Measurements from ENCODE around the gene SMG7.
A peak's percentile ranks its signal among the peaks of the same experiment; 100 is the strongest.
"Not testable (repeated sequence)": the region's sequence is repeated elsewhere in the genome, so short reads cannot be mapped to it uniquely, and the experiment has no call there.

Gene SMG7, protein sequence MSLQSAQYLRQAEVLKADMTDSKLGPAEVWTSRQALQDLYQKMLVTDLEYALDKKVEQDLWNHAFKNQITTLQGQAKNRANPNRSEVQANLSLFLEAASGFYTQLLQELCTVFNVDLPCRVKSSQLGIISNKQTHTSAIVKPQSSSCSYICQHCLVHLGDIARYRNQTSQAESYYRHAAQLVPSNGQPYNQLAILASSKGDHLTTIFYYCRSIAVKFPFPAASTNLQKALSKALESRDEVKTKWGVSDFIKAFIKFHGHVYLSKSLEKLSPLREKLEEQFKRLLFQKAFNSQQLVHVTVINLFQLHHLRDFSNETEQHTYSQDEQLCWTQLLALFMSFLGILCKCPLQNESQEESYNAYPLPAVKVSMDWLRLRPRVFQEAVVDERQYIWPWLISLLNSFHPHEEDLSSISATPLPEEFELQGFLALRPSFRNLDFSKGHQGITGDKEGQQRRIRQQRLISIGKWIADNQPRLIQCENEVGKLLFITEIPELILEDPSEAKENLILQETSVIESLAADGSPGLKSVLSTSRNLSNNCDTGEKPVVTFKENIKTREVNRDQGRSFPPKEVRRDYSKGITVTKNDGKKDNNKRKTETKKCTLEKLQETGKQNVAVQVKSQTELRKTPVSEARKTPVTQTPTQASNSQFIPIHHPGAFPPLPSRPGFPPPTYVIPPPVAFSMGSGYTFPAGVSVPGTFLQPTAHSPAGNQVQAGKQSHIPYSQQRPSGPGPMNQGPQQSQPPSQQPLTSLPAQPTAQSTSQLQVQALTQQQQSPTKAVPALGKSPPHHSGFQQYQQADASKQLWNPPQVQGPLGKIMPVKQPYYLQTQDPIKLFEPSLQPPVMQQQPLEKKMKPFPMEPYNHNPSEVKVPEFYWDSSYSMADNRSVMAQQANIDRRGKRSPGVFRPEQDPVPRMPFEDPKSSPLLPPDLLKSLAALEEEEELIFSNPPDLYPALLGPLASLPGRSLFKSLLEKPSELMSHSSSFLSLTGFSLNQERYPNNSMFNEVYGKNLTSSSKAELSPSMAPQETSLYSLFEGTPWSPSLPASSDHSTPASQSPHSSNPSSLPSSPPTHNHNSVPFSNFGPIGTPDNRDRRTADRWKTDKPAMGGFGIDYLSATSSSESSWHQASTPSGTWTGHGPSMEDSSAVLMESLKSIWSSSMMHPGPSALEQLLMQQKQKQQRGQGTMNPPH

DNA sequence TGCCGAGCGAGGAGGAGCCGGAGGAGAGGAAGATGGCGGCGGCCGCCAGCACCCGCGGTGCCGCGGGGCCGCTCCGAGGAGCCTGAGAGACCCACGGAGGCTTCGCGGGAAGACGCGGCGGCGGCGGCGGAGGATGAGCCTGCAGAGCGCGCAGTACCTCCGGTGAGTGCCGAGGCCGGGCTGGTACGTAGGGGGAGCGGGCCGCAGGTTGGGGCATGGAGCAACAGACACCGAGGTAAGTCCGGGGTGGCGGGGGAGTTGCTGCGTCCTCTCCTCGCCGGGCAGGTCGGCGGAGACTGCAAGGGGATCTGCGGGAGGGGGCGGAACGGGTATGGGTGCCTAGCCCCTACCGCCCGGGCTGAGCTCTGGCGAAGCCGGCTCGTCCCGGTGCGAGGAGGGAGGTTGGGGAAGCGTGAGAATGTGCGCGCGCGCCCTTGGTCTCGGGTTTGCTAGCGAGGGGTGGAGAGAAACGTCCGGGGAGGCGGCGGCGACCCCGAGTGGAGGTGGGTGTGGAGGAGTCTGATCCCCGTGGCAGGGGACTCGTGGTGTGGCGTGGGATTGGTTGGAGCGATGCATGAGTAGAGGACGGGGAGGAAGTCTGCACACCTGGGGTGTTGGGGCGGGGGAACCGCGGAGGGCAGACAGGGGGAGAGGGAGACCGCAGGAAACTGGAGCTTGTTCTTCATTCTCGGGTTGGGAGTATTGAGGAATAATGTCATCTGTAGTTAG is at the start of gene SMG7:
SMG7 (plus strand) TSS at position 12 of the 729 bp plus-strand sequence; CDS start at position 134, 122 bp downstream.
- DNase-seq = peak; percentile 39 to 55

DNA sequence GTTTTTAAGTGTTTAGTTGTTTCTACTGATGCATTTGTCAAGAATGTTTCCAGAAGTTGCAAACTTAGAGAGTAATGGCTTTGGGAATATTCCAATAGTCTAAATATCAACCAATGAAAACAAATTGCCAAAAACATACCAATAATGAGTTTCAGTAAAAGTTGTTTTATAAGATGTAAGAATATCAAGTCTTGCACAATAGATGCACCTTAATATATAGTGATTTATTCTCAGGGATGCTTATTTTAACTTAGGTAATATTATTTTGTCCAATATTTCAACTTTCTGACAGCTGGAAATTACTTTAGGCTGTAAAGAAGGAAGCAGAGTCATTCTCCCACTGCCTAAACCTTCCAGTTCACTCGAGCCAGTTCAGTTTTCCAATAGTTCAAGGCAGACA is 48.8 kb upstream of the SMG7 start:
- no peak for DNase-seq

DNA sequence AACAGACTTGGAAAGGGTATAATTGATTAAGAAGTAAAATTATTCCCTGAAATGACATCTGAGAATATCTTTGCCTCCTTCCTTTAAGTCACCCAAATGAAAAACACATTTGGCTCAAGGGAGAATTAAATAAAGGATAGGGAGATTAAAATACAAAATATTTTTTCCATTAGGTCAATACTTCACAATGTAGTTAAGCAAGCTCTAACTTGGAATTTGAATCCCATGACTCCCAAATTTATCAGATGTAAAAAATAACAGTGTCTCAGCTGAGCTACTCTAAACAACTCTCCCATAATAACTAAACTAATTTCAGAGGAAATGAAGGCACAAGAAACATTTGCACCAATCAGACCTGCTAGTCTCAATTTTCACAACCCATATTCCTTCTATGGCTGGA is 47.6 kb upstream of the SMG7 start:
- DNase-seq = no peak

DNA sequence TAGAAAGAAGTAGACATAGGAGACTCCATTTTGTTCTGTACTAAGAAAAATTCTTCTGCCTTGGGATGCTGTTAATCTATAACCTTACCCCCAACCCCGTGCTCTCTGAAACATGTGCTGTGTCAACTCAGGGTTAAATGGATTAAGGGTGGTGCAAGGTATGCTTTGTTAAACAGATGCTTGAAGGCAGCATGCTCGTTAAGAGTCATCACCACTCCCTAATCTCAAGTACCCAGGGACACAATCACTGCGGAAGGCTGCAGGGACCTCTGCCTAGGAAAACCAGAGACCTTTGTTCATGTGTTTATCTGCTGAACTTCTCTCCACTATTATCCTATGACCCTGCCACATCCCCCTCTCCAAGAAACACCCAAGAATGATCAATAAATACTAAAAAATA is 44.7 kb upstream of the SMG7 start:
- not testable (repeated sequence) for DNase-seq

DNA sequence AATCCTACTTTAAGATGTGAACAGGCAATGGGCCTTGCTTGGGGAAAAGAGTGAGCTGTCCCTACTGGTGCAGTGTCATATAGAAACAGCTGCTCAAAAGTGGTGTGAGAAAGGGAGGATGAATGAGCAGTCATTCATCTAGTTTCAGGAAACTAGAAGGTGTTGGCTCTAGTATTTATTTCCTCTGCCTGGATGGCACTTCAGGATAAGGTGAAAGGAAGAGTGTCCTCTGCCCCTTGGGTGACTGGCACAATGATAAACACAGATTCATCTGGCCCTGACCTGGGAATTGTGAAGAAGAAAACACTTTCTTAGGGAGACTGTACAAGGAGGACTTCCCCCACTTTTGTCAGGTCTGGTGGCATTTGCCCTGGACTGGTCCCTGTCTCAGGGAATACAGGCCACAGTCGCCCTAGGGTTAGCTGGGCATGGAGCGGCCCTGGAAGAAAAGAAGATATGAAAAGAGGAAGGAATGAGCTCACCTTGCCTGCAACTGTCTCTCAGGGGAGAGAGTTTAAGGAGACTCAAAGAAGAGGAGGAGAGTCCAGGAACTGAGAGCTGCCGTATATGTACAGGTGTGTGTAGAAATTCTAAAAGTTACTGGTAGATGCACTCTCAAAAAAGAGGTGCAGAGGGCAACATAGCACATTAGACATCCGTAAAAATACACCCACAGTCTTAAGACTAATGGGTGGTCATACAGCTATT is 40.3 kb upstream of the SMG7 start:
- no peak for DNase-seq

DNA sequence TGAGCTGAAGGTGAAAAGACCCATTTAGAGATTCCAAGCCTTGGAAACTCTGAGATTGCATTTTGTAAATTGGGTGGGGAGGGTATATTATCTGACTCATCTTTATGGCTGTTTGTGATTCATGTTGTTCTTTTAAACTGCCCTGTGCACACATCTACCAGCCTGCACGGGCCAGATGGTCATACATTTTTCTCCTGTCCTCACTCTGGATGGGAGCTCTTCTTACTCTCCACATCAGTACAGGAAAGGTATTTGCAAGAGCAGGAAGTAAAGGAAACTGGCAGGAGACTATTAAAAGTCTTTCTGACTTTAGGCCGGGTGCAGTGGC is 39.8 kb upstream of the SMG7 start:
- DNase-seq = no peak

DNA sequence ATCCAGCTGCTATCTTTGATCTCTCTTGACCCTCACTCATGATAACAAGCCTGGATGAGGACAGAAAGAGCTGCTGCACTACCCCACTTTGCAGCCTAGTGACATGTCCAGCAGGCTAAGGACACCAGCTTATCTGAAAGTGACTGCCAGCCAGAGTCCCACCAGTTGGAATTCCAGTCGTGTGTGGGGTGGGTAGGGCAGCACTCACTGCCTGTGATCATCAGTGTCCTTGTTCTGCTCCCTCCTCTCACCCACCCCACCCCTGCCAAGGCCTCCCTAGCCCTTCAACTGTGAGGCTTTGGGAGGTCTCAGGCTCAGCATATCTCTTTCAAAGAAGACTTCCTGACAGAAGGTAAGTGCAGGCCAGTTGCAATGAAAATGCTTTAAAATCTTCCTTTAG is 38.6 kb upstream of the SMG7 start:
- no peak for DNase-seq

DNA sequence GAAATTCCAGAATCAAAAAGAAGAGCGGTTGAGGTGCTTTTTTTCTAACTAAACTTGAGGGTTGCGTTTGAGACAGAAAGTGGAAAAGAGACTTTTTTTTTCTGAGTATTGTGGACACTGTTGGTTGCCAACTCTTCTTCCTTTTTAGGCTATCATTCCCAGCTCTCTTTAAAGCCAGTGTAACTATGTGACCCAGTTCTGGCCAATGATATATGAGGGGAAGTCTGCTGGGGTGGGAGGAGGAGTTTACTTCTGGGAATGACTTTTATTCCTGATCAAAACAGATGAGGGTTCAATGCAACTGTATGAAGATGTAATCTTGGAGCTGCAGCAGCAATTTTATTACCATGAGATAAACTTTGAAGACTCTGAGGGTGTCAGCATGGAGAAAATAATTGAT is 36.8 kb upstream of the SMG7 start:
- no peak for DNase-seq

DNA sequence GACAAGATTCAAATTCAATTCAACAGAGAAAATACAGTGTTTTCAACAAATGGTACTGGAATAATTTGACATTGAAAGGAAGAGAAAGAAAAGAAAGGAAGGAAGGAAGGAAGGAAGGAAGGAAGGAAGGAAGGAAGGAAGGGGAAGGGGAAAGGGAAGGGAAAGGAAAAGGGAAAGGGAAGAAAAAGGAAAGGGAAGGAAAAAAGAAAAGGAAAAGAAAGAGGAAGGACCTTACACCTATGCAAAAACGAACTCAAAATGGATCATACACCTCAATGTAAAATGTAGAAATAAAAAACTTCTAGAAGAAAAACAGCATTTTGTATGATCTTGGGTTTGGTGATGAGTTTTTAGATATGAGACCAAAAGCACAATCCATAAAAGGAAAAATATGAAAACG is 34.2 kb upstream of the SMG7 start:
- no peak for DNase-seq

DNA sequence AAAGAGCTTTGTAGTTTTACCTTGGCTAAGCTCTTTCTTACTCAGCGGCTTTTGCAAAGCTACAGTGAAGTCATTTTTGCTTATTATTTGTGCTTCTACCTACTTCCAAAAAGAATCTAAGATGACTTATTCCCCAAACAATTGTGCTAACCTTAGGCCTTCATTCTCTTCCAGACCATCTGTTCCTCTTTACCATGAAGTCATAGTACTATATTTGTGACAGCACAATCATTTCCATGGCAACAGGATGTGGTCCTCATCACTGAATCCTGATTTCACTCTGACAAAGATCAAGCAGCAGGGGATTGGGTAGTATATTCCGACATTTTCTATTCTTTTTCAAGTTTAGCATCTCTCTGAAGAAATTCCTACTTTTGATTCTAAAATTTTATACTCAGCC is 29.3 kb upstream of the SMG7 start:
- no peak for DNase-seq

DNA sequence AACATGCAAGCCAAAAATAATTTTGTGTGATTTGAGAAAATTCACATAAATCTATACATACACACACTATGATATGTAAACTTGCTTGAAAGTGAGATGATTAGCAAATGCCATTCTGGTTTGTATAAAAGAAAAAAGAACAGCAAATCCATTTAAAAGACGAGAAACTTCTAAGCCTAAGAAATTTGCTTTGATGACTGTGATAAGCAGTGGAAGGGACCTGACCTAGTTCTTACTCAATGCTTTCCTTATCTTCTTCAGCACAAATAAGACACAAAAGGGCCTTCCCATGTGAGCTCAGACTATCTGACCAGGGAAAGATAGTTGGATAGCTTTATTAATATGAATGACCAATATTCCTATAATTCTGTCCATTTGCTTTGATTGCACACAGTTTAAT is 28.8 kb upstream of the SMG7 start:
- no peak for DNase-seq

DNA sequence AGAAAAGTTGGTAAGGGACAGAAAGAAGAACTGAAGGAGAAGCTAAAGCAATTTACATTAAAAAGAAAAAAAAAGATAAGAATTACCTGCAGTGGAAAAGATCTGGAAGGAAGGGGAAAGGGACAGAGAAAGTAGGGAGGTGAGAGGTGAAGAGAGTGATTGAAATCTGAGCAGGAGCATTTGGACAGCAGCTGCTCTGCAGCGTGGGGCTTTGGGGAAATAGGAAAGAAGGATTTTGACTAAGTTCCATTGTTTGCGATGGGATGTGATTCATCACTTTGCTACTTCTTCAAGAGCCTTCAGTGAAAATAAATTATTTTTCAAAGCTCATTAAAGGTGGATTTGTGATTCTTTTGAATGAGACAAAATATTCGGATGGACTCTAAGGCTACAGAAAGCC is 28.1 kb upstream of the SMG7 start:
- DNase-seq = no peak

DNA sequence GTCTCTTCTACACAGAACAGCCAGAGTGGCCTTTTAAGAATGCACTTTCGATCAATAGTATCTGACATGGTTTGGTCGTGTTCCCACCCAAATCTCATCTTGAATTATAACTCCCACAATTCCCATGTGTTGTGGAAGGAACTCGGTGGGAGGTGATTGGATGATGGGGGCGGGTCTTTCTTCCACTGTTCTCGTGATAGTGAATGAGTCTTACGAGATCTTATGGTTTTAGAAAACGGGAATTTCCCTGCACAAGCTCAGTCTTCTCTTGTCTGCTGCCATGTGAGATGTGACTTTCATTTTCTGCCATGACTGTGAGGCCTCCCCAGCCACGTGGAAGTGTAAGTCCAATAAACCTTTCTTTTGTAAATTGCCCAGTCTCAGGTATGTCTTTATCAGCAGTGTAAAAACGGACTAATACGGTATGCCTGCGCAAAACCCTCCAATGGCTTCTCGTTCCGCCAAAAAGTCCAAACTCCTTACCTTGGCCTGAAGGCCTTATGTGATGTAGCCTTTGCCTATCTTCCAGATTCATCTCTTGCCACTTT is 23.0 kb upstream of the SMG7 start:
- no peak for DNase-seq

DNA sequence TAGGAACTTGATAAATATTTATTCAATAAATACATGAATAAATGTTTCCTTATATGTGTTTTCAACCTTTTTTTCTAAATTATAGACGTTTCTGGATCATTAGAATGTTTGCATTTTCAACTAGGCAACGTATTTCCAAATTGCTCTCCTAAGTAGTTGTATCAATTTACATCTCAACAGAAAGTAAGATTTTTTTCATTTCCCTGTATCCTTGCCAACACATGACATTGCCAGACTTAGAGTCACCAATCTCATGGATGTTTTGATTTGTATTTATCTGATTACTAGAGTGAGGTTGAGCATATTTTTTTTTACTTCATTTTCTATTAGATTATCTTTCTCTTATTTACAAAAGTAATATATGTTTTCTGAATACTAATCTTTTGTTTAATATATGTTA is 22.2 kb upstream of the SMG7 start:
- no peak for DNase-seq

DNA sequence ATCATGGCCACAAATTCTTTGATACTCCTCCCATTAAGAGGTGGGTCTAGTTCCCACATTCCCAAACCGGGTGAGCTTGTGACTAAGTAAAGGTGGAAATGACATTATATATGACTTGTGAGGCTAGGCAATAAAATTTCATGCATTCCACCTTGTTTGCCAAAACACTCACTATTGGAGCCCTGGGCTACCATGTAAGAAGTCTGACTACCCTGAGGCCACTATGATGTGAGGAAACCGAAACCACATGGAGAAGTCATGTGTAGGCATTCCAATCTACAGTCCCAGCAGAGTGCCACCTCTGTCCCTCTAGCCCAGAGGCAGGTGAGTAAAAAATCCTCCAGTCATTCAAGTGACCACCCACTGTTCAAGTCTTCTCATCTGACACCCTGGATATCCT is 17.9 kb upstream of the SMG7 start:
- no peak for DNase-seq

DNA sequence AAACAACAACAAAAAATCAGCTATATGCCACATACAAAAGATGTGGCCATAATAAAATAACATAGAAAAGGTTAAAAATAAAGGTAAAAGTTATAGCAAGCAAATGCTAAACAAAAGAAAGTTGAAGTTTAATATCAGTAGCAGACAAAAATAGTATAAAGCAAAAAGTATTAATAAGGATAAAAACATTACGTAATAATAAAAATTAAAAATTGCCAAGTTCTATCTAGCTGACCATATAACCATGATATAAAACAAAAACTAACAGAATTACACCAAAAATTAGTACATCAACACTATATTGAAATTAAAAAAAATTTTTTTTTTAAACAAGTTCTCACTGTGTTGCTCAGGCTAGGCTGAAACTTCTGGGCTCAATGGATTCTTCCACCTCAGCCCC is 15.5 kb upstream of the SMG7 start:
- no peak for DNase-seq

DNA sequence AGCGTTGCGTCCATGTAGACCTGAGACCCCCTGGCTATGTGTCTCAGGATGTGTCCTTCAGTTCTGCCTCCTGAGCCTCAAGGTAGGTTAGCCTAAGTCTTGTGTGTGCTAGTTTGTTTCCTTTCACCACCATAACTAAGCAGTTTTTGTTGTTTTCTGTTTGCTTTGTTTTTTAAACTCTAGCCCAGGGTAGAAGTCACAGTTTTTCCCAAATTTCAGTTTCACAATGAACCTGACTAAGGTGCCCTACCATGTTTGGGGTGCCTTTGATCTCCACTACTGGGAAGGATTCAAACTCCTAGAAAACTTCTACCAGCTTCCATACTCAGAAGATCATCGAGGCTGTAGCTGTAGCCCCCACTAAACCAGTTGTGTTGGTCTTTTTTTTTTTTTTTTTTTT is 14.8 kb upstream of the SMG7 start:
- no peak for DNase-seq

DNA sequence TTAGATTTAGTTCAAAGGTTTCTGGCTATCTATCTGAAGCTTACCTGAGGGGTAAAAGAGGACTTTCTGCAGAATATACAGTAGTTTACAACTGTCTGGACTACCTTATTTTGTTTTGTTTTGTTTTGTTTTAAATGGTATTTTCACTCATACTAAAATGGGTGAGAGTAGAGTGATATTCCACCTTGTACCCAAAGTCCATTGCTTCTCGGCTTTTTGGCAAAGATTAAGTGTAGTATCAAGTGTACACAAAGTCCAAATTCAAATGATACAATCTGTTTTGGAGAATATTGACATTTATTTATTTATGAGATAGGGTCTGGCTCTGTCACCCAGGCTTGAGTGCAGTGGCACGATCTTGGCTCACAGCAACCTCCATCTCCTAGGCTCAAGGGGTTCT is 11.7 kb upstream of the SMG7 start:
- no peak for DNase-seq

DNA sequence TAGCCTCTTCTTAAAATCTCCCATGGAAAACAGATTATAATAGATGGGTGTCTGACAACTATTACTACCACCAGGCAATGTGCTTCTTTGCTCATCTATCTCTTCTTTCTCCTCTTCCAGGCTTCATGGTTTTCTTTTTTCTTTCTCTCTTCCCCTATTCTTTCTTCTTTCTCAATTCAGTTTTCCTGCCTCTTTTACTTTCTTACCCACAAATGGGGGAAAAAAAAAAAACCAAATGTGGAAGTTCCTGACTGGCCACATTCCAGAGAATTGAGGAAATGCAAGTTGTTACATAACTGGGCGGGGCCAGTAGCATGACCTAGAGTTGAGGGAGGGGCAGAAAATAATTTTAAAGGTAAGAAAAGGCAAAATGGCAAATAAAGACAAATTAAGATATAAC is 10.9 kb upstream of the SMG7 start:
- peak in 1 of 2 donors; percentile 38 for DNase-seq

DNA sequence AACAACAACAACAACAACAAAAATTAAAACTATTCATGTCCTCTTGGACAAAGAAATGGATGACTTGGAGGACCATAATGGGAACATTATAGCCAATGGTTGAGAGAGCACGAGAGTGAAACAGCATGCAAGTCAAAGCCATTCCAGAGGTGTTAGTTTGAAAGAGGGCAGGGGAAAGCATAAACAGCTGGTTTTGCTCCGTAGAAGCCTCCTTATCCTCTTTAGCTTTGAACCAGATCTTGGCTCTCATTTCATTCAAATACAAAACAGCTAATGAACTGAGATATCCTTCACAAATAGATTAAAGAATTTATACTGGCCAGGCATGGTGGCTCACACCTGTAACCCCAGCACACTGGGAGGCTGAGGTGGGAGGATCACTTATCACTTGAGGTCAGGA is 8.7 kb upstream of the SMG7 start:
- no peak for DNase-seq

DNA sequence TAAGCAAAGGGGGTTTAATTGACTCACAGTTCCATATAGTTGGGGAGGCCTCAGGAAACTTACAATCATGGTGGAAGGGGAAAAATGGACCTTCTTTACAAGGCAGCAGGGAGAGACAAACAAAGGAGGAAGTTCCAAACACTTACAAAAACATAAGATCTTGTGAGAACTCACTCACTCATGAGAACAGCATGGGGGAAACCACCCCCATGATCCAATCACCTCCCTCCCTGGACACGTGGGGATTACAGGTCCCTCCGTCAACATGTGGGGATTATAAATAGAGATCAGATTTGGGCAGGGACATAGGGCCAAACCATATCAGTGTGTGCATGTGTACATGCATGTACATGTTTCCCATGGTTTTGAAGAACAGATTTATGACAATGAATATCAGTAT is 5.5 kb upstream of the SMG7 start:
- peak in 1 of 2 donors; percentile 35 for DNase-seq

DNA sequence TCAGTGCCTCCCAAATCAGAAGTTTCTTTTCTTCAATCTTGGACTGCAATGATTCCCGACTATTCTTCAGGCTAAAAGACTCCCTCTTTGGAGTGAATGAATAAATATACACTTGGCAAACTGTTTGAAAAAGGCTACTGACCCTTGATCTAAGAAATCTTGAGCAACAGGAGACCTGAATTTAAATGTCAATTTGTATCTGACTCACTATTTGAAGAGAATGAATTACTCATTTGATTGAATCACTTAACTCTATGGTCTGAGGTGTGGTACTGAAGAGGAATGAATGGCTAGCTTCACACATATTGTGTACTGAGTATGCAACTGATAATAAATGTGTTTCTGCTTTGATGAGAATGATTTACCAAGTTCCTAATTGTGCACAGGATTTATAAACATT is 4.6 kb upstream of the SMG7 start:
- no peak for DNase-seq
